Stimulated activated CD4-positive, alpha-beta T cell treated with anti-CD3 and anti-CD28 coated beads, Interleukin-2, amount 100 ng/mL, for 48 hours (primary cell): Measurements from ENCODE around the gene ANXA6.
"Not testable (repeated sequence)": the region's sequence is repeated elsewhere in the genome, so short reads cannot be mapped to it uniquely, and the experiment has no call there.

Experiments used
- DNase-seq, 2 donors: peaks; one replicate each; pipeline ENCODE4 v3.0.0-alpha.2; 2020

The ANXA6 gene

GRCh38 chr5:151180291-151180690 lies 22.7 kb upstream of the ANXA6 start:
- DNase-seq, result no peak

- no peak for DNase-seq
Observed at GRCh38 chr5:151179489-151179840, 21.9 kb upstream of the ANXA6 start.

GRCh38 chr5:151178777-151179488 lies 21.4 kb upstream of the ANXA6 start:
- DNase-seq, result no peak

- DNase-seq, result no peak
Observed at GRCh38 chr5:151178372-151178771, 20.8 kb upstream of the ANXA6 start.

- not testable (repeated sequence) for DNase-seq
Observed at GRCh38 chr5:151176268-151176667, 18.7 kb upstream of the ANXA6 start.

- no peak for DNase-seq
Observed at GRCh38 chr5:151174612-151175101, 17.1 kb upstream of the ANXA6 start.

- DNase-seq, result no peak
Observed at GRCh38 chr5:151173711-151174611, 16.4 kb upstream of the ANXA6 start.

GRCh38 chr5:151171529-151171928 lies 13.9 kb upstream of the ANXA6 start:
- no peak for DNase-seq

GRCh38 chr5:151168602-151169344 lies 11.2 kb upstream of the ANXA6 start:
- DNase-seq, result no peak

- no peak for DNase-seq
Observed at GRCh38 chr5:151167022-151167421, 9.4 kb upstream of the ANXA6 start.

- DNase-seq, result peak; percentile 76 to 78
Observed at GRCh38 chr5:151164687-151165392, 7.3 kb upstream of the ANXA6 start.

GRCh38 chr5:151162776-151163175 lies 5.2 kb upstream of the ANXA6 start:
- no peak for DNase-seq

GRCh38 chr5:151159649-151160373 lies 2.2 kb upstream of the ANXA6 start:
- DNase-seq, result no peak

GRCh38 chr5:151158287-151158661 lies 695 bp upstream of the ANXA6 start:
- DNase-seq, result no peak

- DNase-seq, result no peak
Observed at GRCh38 chr5:151156507-151157420, 815 bp downstream of the ANXA6 start.

- DNase-seq, result no peak
Observed at GRCh38 chr5:151155775-151156506, 1.6 kb downstream of the ANXA6 start.

- DNase-seq, result no peak
Observed at GRCh38 chr5:151154931-151155774, 2.4 kb downstream of the ANXA6 start.

GRCh38 chr5:151153766-151154272 lies 3.8 kb downstream of the ANXA6 start:
- DNase-seq, result no peak

- no peak for DNase-seq
Observed at GRCh38 chr5:151153300-151153699, 4.3 kb downstream of the ANXA6 start.
